GM18498 (cell line): Measurements from ENCODE around the gene LPP.

Experiments
- ATAC-seq: cut with Tn5 transposase; IDR thresholded peaks from one replicate; pipeline ENCODE4 v1.9.1; 2021; ENCODE audit warnings: mild to moderate bottlenecking, moderate library complexity; ENCODE audit not compliant: unreplicated experiment

The LPP gene

GRCh38 chr3:188884299-188885043, 730.5 kb downstream of the LPP start:
- ATAC-seq: no peak

GRCh38 chr3:188888321-188889053, 734.5 kb downstream of the LPP start:
- ATAC-seq: no peak

GRCh38 chr3:188889054-188889491, 735.1 kb downstream of the LPP start:
- no peak for ATAC-seq

- ATAC-seq: no peak
These were observed 736.8 kb downstream of the LPP start for GRCh38 chr3:188890572-188891270.

DNA sequence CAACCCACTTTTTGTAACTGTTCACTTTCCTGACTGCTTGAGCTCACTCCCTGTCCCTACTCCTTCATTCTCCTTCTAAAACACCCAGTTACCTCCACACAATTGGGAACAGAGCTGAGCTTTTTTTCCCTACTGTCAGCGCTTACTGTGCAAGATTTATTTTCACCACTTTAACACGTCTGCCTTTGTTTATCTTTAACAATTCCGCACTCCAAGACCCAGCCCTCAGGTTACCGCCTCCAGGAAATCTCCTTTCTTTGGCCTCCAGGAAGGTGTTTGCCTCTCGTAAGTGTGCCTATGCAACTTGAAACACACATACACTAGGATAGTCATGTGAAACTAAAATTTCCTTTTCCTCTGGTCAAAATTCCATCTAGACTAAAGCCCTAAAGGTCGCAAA, 745.9 kb downstream of the LPP start:
- ATAC-seq: no peak

GRCh38 chr3:188900421-188900951, 746.5 kb downstream of the LPP start:
- ATAC-seq: no peak

DNA sequence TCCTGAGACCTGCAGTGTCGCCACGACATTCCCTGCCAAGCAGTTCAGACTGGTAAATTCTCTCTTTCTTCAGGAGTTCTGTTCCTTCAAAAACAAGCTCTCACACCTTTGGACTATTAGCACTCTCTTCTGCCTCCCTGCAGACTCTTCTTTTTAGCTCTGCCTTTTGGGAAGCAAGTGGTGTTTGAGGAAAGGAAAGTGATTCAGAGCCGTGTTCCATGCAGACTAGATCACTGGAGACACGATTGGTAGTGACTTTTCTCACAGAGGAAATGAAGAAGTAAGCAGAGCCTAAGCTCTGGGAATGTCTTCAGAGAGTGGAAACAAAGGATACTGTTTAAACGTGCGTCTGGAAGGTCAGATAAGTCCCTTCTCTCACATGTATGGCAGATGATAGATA, 747.2 kb downstream of the LPP start:
- no peak for ATAC-seq

DNA sequence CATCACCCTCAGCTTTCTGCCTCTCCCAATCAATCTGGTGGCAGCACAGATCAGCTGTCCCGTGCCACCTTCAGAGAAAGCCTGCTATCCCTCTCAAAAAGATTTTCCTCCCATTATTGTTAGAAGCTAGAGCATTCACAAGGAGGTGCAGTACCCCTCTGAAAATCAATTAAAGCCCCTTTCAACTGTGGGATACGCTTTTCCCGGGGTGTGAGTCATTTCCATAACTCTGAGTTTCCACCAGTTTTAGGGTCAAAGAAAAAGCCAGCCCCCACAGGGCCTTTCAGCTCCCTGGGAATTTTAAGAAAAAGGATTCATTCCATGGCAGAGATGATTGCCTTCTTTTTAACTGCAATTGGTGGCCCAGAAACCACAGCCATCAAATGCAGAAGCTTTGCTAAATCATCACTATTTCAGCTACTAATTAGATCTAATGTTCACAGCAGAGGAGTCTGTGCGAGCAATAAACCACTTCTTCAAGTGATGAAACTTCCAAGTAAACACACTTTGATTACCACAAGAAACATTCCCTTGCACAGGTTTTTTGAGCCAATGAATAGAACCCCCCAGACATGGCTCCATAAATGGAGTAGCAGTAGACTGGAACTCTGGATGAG, 747.8 kb downstream of the LPP start:
- ATAC-seq: no peak

DNA sequence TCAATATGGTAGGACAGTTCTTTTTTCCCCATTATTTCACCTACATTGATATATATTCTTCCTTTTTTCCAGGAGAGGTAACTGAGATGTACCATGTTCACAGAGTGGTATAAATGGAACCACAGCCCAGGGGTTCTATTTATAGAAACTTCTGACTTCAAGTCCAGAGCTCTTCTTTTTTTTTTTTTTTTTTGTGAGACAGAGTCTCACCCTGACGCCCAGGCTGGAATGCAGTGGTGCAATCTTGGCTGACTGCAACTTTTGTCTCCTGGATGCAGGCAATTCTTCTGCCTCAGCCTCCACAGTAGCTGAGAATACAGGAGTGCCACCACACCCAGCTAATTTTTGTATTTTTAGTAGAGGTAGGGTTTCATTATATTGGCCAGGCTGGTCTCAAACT, 750.7 kb downstream of the LPP start:
- no peak for ATAC-seq

- ATAC-seq: no peak
These were observed 751.6 kb downstream of the LPP start for GRCh38 chr3:188905547-188905946.

GRCh38 chr3:188906236-188906635, 752.3 kb downstream of the LPP start:
- no peak for ATAC-seq

GRCh38 chr3:188908002-188908850, 754.3 kb downstream of the LPP start:
- no peak for ATAC-seq

- ATAC-seq: no peak
These were observed 757.3 kb downstream of the LPP start for GRCh38 chr3:188911026-188911850.

- no peak for ATAC-seq
These were observed 759.1 kb downstream of the LPP start for GRCh38 chr3:188913084-188913483.

DNA sequence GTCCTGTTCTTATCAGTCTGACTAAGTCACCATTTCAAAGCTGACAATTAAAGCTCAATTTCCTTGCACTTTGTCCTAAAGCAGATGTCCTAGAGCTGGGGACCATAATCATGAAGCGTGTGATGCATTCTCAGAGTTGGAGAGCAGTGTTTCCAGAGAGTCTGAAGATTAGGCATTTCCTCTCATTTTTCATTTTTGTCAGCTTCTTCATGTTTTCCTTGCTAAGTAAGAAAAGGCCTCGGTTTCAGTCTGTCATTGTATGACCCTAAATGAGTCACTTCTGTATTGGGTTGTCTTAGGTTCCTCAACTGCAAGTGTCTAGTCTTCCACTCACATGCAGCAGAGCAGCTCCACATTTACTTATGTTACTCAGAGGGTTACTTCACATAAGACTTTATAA, 760.6 kb downstream of the LPP start:
- no peak for ATAC-seq

- ATAC-seq: no peak
These were observed 761.2 kb downstream of the LPP start for GRCh38 chr3:188915127-188915526.

DNA sequence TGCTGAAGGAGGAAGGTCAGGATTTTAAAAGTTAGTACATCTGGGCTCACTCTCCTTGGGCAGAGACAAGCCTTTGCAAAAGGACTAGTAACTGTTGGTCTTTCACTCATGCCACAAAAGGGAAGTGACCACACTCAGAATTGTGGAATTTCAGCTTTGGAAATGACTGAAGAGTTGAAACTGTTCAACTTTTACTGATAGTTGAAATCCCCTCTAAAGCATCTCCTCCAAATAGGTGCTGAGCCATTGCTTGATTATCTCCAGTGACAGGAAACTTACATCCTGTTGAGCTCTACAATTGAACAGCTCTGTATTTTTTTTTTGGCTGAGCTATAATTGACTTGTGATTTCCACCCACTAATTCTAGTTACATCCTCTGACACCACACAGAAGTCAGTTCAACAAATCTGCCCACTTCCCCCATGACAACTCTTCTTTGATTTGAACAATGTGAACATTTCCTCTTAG, 763.0 kb downstream of the LPP start:
- ATAC-seq: no peak

- no peak for ATAC-seq
These were observed 764.1 kb downstream of the LPP start for GRCh38 chr3:188918093-188918492.

DNA sequence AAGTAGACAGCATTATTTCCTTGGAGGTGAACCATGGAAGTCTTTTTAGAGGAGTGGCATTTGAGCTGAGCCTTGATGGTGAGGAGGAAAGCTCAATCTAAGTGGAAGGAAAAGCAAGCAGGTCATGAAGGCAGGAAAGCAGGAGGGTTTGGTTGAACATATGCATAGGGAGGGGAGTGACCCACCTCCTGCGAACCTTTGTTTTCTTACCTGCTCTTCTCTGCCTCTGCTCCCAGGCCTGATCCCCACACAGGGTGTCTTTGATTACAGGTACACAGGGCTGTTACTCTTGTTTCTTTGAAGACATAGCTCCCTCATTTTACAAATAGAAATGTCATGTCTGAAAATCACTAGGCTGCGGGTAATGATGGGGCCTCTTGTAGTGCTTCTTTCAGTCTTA, 769.7 kb downstream of the LPP start:
- ATAC-seq: no peak
